Mucosa of descending colon (tissue), 3 donors: ENCODE results near the gene DGKE. TPM values are rescaled to one million over a fixed set of nuclear protein-coding genes. Genes with fewer than 3 reads are reported as not detected.

ENCODE experiments used
- ATAC-seq: fragments of 200-7000 bp; cut with Tn5 transposase; one replicate; pipeline ENCODE4 v1.9.1; 2020; ENCODE audit warnings: mild to moderate bottlenecking, moderate library complexity
- DNase-seq, 3 donors: peaks; one replicate each; pipeline ENCODE4 v3.0.0-alpha.2; 2020
- H3K36me3 ChIP-seq: fragments of 200-600 bp; one replicate; pipeline ENCODE4 v1.8.0; 2021; ENCODE audit warnings: low read depth, mild to moderate bottlenecking
- H3K4me1 ChIP-seq: fragments of 200-600 bp; one replicate; pipeline ENCODE4 v1.8.0; 2021; ENCODE audit warnings: low read depth, mild to moderate bottlenecking
- H3K4me3 ChIP-seq: fragments of 200-600 bp; one replicate; pipeline ENCODE4 v1.8.0; 2021; ENCODE audit warnings: mild to moderate bottlenecking
- H3K9me3 ChIP-seq: fragments of 200-600 bp; one replicate; pipeline ENCODE4 v1.8.0; 2021; ENCODE audit warnings: mild to moderate bottlenecking
- intact Hi-C, 2 donors: fragments of 100-400 bp; cut with DNase I in 1 of 2; cut with micrococcal nuclease in 1 of 2; formaldehyde crosslinking; loops; one replicate each; pipeline versions ENCODE4 v1.11.0 to v1.11.1; 2022; cut with DNase I, micrococcal nuclease
- total RNA-seq, 3 donors: library from RNA; stranded (reverse); fragmentation: NEBNext Ultra II Directional in 2 of 3; extraction: Animal tissue kit (Norgen Biotek cat#: 25700) in 2 of 3; gene quantifications; one replicate each; pipeline versions ENCODE4 v1.2.1 to v1.2.4, GENCODE V29; 2021 to 2023
- TF ChIP-seq, protein P1 (sequence below): fragments of 200-600 bp; IDR thresholded peaks from one replicate; pipeline ENCODE4 v1.8.0; 2022; ENCODE audit warnings: antibody characterized with exemption, mild to moderate bottlenecking
- donor health status: DM: no; HTN: no; CAD: no; lungs with moderate emphysema.
- donor health status: DM: no; HTN: no; CAD: no.
- donor health status: DM: no; HTN: yes; CAD: no.

DGKE gene
- total RNA-seq, 3 donors from 2014 or later, result 5.8 to 22.2 (median 9.8) TPM

- peak overlapping the region; percentile 69 for H3K4me3 ChIP-seq
- DNase-seq, result no peak
- no peaks in the 10 kb centered on the region for H3K36me3 ChIP-seq
- TF ChIP-seq, protein P1, sequence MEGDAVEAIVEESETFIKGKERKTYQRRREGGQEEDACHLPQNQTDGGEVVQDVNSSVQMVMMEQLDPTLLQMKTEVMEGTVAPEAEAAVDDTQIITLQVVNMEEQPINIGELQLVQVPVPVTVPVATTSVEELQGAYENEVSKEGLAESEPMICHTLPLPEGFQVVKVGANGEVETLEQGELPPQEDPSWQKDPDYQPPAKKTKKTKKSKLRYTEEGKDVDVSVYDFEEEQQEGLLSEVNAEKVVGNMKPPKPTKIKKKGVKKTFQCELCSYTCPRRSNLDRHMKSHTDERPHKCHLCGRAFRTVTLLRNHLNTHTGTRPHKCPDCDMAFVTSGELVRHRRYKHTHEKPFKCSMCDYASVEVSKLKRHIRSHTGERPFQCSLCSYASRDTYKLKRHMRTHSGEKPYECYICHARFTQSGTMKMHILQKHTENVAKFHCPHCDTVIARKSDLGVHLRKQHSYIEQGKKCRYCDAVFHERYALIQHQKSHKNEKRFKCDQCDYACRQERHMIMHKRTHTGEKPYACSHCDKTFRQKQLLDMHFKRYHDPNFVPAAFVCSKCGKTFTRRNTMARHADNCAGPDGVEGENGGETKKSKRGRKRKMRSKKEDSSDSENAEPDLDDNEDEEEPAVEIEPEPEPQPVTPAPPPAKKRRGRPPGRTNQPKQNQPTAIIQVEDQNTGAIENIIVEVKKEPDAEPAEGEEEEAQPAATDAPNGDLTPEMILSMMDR, result no peak
- intact Hi-C loops, result no loop called here
- H3K9me3 ChIP-seq, result no peaks in the 10 kb centered on the region
- H3K4me1 ChIP-seq, result peaks cover 36% of the 10 kb centered on the region
- no peak for ATAC-seq
Observed at GRCh38 chr17:56913000-56913311, 79.0 kb downstream of the DGKE start.

- TF ChIP-seq, protein P1, result no peak
- Histone ChIP-seq H3K36me3 (no peaks in the 10 kb centered on the region), H3K4me1 (peaks cover 33% of the 10 kb centered on the region), H3K4me3 (peak overlapping the region; percentile 69), H3K9me3 (no peaks in the 10 kb centered on the region)
- ATAC-seq (peak; percentile 50), DNase-seq (no peak)
- intact Hi-C loops, result no loop called here
Observed at GRCh38 chr17:56913353-56913866, 79.5 kb downstream of the DGKE start.

DNA sequence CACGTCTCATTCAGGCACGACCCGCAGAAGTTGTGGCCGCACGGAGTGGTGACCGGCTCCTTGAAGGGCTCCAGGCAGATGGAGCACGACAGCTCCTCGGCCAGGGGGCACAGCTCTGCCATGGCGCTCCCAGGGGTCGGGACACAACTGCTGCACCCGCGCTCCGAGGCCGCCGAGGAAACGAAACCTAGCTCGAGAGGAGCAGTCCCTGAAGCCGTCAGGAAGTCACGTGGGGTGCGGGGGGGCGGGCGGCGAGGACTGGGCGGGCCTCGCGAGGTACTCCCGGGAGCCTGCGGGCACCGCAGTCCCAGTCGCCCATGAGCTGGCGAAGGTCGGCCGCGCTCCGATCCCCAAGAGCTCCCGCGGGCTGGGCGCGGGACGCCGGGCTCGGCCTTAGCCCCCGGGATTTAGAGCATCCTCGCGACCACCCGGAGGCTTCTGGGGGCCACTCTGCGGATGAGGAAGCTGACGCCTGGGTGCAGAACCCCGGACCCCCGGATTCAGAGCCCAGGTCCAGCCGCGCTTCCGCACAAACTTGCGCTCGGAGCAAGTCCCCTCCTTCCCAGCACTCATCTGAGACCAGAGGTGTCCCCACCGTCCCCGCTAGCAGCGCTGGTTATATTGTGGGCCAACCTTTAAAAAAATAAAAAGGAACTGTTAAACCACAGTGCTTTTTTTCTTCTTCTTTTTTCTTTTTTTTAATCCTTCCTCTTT is 80.1 kb downstream of the DGKE start, which contains the start of gene TRIM25:
TSS of gene TRIM25 (minus strand) at position 183 of the 714 bp plus-strand sequence. CDS start at position 122, 61 bp downstream.
- TF ChIP-seq, protein P1, result no peak
- Histone ChIP-seq H3K4me1 (peaks cover 27% of the 10 kb centered on the region), H3K9me3 (no peaks in the 10 kb centered on the region), H3K36me3 (no peaks in the 10 kb centered on the region), H3K4me3 (peak within 1 kb of the TSS; percentile 69)
- DNase-seq (peak; percentile 95 to 98 (median 98)), ATAC-seq (peak; percentile 87)
- intact Hi-C loops, result no loop called here

DNA sequence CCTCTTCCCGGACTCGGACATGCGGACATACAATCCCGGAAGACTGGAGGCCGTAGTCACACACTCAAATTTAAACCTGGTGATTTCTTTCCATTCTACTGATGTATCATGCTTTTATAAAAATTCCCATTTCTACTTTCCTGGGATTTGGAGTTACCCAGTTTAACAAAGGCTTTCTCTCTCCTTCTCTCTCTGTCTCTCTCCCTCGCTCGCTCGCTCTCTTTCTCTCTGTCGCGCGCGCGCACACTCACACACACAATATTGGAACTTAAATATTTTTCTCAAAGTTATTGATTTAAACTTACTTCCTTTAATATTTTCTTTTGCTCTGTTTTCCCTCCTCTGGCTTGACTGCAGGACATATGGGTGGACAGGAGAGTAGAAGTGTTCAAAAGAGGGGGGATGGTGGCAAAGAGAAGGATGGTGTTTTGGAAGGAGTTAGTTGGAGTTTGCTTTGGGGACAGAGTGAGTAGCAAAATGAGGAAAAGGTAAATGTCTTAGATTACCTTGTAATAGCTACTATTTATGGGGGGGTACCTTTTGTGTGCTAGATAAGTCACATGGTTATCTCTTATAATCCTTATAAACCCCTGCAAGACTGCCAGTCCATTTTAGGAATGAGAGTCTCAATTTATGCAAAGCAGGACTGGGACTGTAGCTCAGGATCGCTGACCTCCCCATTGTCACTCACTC is 80.8 kb downstream of the DGKE start:
- intact Hi-C loops, result no loop called here
- Histone ChIP-seq H3K9me3 (no peaks in the 10 kb centered on the region), H3K4me3 (peak overlapping the region; percentile 69), H3K4me1 (peaks cover 22% of the 10 kb centered on the region), H3K36me3 (no peaks in the 10 kb centered on the region)
- DNase-seq (peak in 2 of 3 donors; percentile 46 to 55), ATAC-seq (no peak)
- TF ChIP-seq, protein P1, result no peak

DNA sequence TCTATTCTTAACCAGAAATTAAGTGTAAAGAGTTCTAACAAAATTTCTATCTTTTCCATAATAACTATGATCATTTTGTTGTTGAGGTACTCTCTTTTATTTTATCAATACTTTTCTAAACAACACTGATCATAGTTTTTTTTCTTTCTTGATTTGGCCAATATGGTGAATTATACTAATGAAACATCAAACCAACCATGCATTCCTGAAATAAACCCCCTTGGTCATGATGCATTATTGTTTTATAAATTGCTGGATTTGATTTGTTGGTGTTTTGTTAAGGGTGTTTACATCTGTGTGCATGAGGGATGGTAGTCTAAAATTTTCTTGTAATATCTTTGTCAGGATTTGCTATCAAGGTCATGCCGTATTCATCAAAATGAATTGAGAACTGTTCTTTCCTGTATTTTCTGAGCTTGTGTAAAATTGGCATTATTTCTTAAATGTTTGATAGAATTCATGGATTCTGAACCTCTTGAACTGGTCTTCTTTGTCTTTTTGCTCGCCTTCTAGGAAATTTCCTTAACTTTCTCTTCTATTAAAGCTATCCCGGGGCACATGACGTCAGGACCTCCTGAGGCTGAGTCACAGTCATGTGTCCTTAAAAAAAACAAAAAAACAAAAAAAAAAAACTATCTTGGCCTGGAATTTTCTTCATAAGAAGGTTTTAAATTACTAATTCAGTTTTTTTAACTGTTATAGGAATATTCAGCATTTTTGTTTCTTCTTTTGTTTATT is 83.8 kb downstream of the DGKE start:
- intact Hi-C loops, result no loop called here
- TF ChIP-seq, protein P1, result no peak
- Histone ChIP-seq H3K4me1 (peaks cover 4% of the 10 kb centered on the region), H3K9me3 (no peaks in the 10 kb centered on the region), H3K36me3 (no peaks in the 10 kb centered on the region), H3K4me3 (no peak overlapping the region)
- no peak for DNase-seq
- ATAC-seq, result no peak
